Measurements from ENCODE around the gene SCG2.

The SCG2 gene

DNA sequence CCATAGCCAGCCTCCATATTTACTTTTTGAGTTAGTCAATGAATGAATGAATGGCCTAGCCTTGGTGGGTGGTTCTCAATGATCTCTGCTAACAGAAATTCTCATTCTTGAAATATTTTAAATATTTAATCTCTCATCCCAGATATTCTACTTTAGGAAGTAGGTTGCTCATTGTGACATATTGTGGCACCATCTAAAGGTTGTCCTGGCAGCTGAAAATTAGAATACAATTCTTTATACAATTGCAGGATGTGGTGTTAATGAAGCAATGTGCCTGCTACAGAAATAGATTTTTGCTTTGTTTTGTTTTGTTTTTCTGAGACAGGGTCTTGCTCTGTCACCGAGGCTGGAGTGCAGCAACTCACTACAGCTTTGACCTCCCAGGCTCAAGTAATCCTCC is 35.8 kb downstream of the SCG2 start:
- no peak for TF ChIP-seq CTCF (IDR thresholded peaks at IDR 0.05)

DNA sequence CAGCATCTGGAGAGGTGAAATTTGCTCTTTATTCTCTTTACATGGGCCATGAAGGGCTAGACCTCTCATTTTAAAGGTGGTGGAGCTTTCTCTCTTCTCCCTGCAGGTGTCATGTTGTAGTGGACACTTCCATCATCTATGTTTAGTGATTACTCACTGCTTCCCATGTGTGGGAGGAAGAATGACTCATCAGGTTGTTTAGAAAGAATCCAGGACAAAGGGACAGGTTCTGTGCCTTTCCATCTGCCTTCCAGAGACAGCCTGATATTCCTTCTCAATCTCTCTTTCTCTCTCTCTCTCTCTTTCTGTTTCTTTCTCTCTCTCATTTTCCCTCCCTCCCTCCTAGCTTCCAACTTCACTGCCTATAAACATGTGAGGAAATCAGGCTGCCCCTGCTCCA is 38.7 kb downstream of the SCG2 start:
- no peak for TF ChIP-seq CTCF (IDR thresholded peaks at IDR 0.05)

GRCh38 chr2:223562078-223562477 is 40.1 kb downstream of the SCG2 start:
- TF ChIP-seq CTCF (IDR thresholded peaks at IDR 0.05): no peak

DNA sequence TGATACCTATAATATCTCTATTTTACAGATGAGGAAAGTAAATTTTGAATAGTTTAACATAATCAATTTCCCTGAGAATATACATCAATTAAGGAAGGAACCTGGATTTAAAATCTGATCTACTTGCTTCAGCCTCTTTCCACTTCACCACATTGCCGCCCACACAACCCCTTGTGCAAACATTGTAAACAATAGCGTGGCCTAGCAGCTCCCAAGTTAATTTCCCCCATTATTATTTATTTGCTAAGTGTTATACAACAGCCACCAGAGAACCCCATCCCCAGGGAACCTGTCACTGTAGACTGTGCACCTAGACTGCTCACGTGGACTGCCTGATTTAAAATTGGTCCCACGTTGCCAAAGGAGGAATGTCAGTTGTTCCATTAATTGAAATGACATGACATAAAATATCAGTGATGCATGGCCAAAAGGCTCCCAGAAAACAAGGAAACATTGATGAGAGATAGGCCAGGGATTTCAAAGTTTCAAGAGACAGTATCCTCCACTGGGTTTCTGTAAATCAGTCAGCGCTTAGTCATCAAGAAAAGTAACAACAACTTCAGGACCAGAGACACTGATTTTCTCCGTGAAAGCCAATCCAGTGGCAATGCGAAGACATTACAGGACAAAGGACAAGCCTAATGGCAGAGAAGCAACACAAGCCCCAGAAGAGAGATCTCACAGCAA is 41.3 kb downstream of the SCG2 start:
- no peak for TF ChIP-seq CTCF (IDR thresholded peaks at IDR 0.05)

- TF ChIP-seq CTCF (IDR thresholded peaks at IDR 0.05): no peak
Observed at GRCh38 chr2:223558970-223559369, 43.2 kb downstream of the SCG2 start.

GRCh38 chr2:223554923-223555322 is 47.2 kb downstream of the SCG2 start:
- no peak for TF ChIP-seq CTCF (IDR thresholded peaks at IDR 0.05)

- no peak for TF ChIP-seq CTCF (IDR thresholded peaks at IDR 0.05)
Observed at GRCh38 chr2:223549215-223549614, 52.9 kb downstream of the SCG2 start.

DNA sequence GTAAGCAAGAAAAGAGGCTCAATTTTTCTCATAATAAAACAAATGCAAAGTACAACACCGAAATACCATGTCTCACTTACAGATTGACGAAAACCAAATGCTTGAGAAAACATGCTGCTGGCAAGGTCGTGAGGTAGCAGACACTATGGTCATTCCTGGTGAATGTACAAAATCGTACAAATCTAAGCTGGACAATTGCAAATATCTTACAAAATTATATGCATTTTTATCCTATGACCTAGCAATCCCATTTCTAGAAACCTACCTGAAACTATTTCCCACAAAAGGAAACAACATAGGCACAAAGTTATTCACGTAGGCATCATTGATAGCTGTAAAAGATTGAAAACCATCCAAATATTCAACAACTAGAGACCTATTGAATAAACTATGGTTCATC is 54.0 kb downstream of the SCG2 start:
- TF ChIP-seq CTCF (IDR thresholded peaks at IDR 0.05): no peak

Measured in LNCAP (cell line).